CD8-positive, alpha-beta memory T cell (primary cell): ENCODE results near the gene MRPL1. TPM values are rescaled to one million over a fixed set of nuclear protein-coding genes. Genes with fewer than 3 reads are reported as not detected.
A peak's percentile ranks its signal among the peaks of the same experiment; 100 is the strongest.

Source experiments
- CTCF ChIA-PET: fragments of 350-600 bp; sonication (Branson Sonifier 250); formaldehyde crosslinking; loops from one replicate; lab custom pipeline; 2021; ENCODE audit warnings: antibody characterized with exemption; lab: Charles Lee
- POLR2A ChIA-PET: fragments of 350-600 bp; sonication (Branson Sonifier 250); formaldehyde crosslinking; loops from one replicate; lab custom pipeline; 2021; ENCODE audit warnings: antibody characterized with exemption; lab: Charles Lee
- DNase-seq, 5 donors: peaks; one replicate each; pipeline versions ENCODE4 v3.0.0 to v3.0.0-alpha.2; 2020 to 2022; ENCODE audit warnings: mixed read lengths in 1 of 5
- H3K27ac ChIP-seq: one replicate; pipeline ENCODE4 v1.7.0; 2013; ENCODE audit warnings: low read depth, mild to moderate bottlenecking, low read length, moderate library complexity
- H3K27me3 ChIP-seq: 2 replicates; pipeline ENCODE4 v1.7.0; 2013; ENCODE audit warnings: low read length, mild to moderate bottlenecking; ENCODE audit not compliant: insufficient read depth, poor library complexity, severe bottlenecking
- H3K36me3 ChIP-seq: 2 replicates; pipeline ENCODE4 v1.7.0; 2013; ENCODE audit warnings: mild to moderate bottlenecking, low read length, moderate library complexity; ENCODE audit not compliant: insufficient read depth
- H3K4me1 ChIP-seq: 2 replicates; pipeline ENCODE4 v1.7.0; 2013; ENCODE audit warnings: mild to moderate bottlenecking, low read length, moderate library complexity; ENCODE audit not compliant: insufficient read depth
- H3K4me3 ChIP-seq: 2 replicates; pipeline ENCODE4 v1.7.0; 2013; ENCODE audit warnings: mild to moderate bottlenecking, low read length
- H3K9me3 ChIP-seq: 2 replicates; pipeline ENCODE4 v1.7.0; 2013; ENCODE audit warnings: mild to moderate bottlenecking, low read length
- H3K27ac Mint-ChIP-seq, 8 donors: one replicate each; pipeline ENCODE4 v1.8.0; 2020 to 2021; ENCODE audit warnings: mixed read lengths in 8 of 8, mild to moderate bottlenecking in 6 of 8, inconsistent platforms in 3 of 8, moderate library complexity in 3 of 8
- H3K27me3 Mint-ChIP-seq, 2 donors: one replicate each; pipeline ENCODE4 v1.8.0; 2020 to 2021; ENCODE audit warnings: mixed read lengths in 2 of 2, mild to moderate bottlenecking in 1 of 2, moderate library complexity in 1 of 2
- H3K36me3 Mint-ChIP-seq, 3 donors: one replicate each; pipeline ENCODE4 v1.8.0; 2020 to 2021; ENCODE audit warnings: mixed read lengths in 3 of 3, inconsistent platforms in 1 of 3, mild to moderate bottlenecking in 1 of 3
- H3K4me1 Mint-ChIP-seq, 3 donors: one replicate each; pipeline ENCODE4 v1.8.0; 2020 to 2021; ENCODE audit warnings: mixed read lengths in 3 of 3, inconsistent platforms in 1 of 3, mild to moderate bottlenecking in 1 of 3
- H3K4me3 Mint-ChIP-seq, 7 donors: one replicate each; pipeline ENCODE4 v1.8.0; 2020 to 2021; ENCODE audit warnings: mixed read lengths in 7 of 7, mild to moderate bottlenecking in 6 of 7, moderate library complexity in 4 of 7, inconsistent platforms in 2 of 7
- H3K9me3 Mint-ChIP-seq, 5 donors: one replicate each; pipeline ENCODE4 v1.8.0; 2020 to 2022; ENCODE audit warnings: mixed read lengths in 5 of 5, mild to moderate bottlenecking in 3 of 5, moderate library complexity in 2 of 5, inconsistent platforms in 1 of 5
- polyA plus RNA-seq: library from polyadenylated mRNA; unstranded; fragments of 300-500 nt; fragmentation: Illumina TruSeq; gene quantifications from one replicate; pipeline ENCODE4 v1.2.3, GENCODE V29; 2021
- total RNA-seq, 2 experiments: library from RNA; stranded (reverse); gene quantifications; one replicate each; pipeline ENCODE4 v1.2.3, GENCODE V29; 2021

MRPL1 gene
- total and polyA plus RNA-seq, 3 experiments from 2014 or later = 26.5 to 93.8 (median 88.4) TPM

GRCh38 chr4:77903186-77903585 is 40.6 kb downstream of the MRPL1 start:
- Histone ChIP-seq H3K27ac (no peak overlapping the region), H3K9me3 (no peaks in the 10 kb centered on the region), H3K4me3 (no peak overlapping the region), H3K27me3 (no peaks in the 10 kb centered on the region), H3K36me3 (no peaks in the 10 kb centered on the region), H3K4me1 (peaks cover 9% of the 10 kb centered on the region)
- Mint-ChIP-seq H3K27ac (no peak overlapping the region), H3K36me3 (peaks cover 5 to 49% (median 11%) of the 10 kb centered on the region in 3 donors), H3K4me3 (no peak overlapping the region), H3K9me3 (no peaks in the 10 kb centered on the region), H3K4me1 (peaks cover 10 to 24% (median 11%) of the 10 kb centered on the region in 3 donors), H3K27me3 (no peaks in the 10 kb centered on the region)
- ChIA-PET CTCF (no interaction called here), POLR2A (no interaction called here)
- DNase-seq = no peak

- H3K27ac Mint-ChIP-seq = peak overlapping the region in 2 of 8 donors; percentile 10 to 30
- POLR2A ChIA-PET = no interaction called here
- no peaks in the 10 kb centered on the region for H3K27me3 Mint-ChIP-seq
- Histone ChIP-seq H3K27ac (no peak overlapping the region), H3K36me3 (no peaks in the 10 kb centered on the region), H3K4me1 (no peaks in the 10 kb centered on the region), H3K27me3 (no peaks in the 10 kb centered on the region), H3K9me3 (no peaks in the 10 kb centered on the region), H3K4me3 (no peak overlapping the region)
- CTCF ChIA-PET = no interaction called here
- no peak overlapping the region for H3K4me3 Mint-ChIP-seq
- no peaks in the 10 kb centered on the region for H3K9me3 Mint-ChIP-seq
- H3K36me3 Mint-ChIP-seq = peaks cover 15 to 51% (median 17%) of the 10 kb centered on the region in 3 donors
- peaks cover 0 to 6% (median 0%) of the 10 kb centered on the region in 3 donors for H3K4me1 Mint-ChIP-seq
- DNase-seq = no peak
Observed at GRCh38 chr4:77905651-77906263, 43.1 kb downstream of the MRPL1 start.

GRCh38 chr4:77910676-77911075 is 48.0 kb downstream of the MRPL1 start:
- no peaks in the 10 kb centered on the region for H3K27me3 Mint-ChIP-seq
- H3K36me3 Mint-ChIP-seq = peaks cover 32 to 75% (median 55%) of the 10 kb centered on the region in 3 donors
- Histone ChIP-seq H3K27me3 (no peaks in the 10 kb centered on the region), H3K9me3 (no peaks in the 10 kb centered on the region), H3K27ac (no peak overlapping the region), H3K4me1 (no peaks in the 10 kb centered on the region), H3K4me3 (no peak overlapping the region), H3K36me3 (no peaks in the 10 kb centered on the region)
- no peak overlapping the region for H3K4me3 Mint-ChIP-seq
- no peaks in the 10 kb centered on the region for H3K9me3 Mint-ChIP-seq
- H3K4me1 Mint-ChIP-seq = peaks cover 0 to 12% (median 7%) of the 10 kb centered on the region in 3 donors
- CTCF ChIA-PET = no interaction called here
- DNase-seq = no peak
- POLR2A ChIA-PET = no interaction called here
- no peak overlapping the region for H3K27ac Mint-ChIP-seq

- no peak overlapping the region for H3K4me3 Mint-ChIP-seq
- DNase-seq = no peak
- no peaks in the 10 kb centered on the region for H3K9me3 Mint-ChIP-seq
- ChIA-PET CTCF (no interaction called here), POLR2A (no interaction called here)
- peaks cover 32 to 71% (median 56%) of the 10 kb centered on the region in 3 donors for H3K36me3 Mint-ChIP-seq
- Histone ChIP-seq H3K27ac (no peak overlapping the region), H3K27me3 (no peaks in the 10 kb centered on the region), H3K4me3 (no peak overlapping the region), H3K36me3 (no peaks in the 10 kb centered on the region), H3K4me1 (no peaks in the 10 kb centered on the region), H3K9me3 (no peaks in the 10 kb centered on the region)
- peaks cover 0 to 10% (median 7%) of the 10 kb centered on the region in 3 donors for H3K4me1 Mint-ChIP-seq
- H3K27me3 Mint-ChIP-seq = no peaks in the 10 kb centered on the region
- H3K27ac Mint-ChIP-seq = no peak overlapping the region
Observed at GRCh38 chr4:77911091-77911490, 48.5 kb downstream of the MRPL1 start.

- Histone ChIP-seq H3K9me3 (no peaks in the 10 kb centered on the region), H3K4me3 (no peak overlapping the region), H3K27me3 (no peaks in the 10 kb centered on the region), H3K36me3 (no peaks in the 10 kb centered on the region), H3K27ac (no peak overlapping the region), H3K4me1 (no peaks in the 10 kb centered on the region)
- Mint-ChIP-seq H3K27ac (no peak overlapping the region), H3K4me1 (peaks cover under 1 to 9% (median 6%) of the 10 kb centered on the region in 3 donors), H3K4me3 (no peak overlapping the region), H3K9me3 (no peaks in the 10 kb centered on the region), H3K36me3 (peaks cover 28 to 65% (median 52%) of the 10 kb centered on the region in 3 donors), H3K27me3 (no peaks in the 10 kb centered on the region)
- POLR2A ChIA-PET = no interaction called here
- no peak for DNase-seq
- CTCF ChIA-PET = no interaction called here
Observed at GRCh38 chr4:77911842-77912450, 49.3 kb downstream of the MRPL1 start.

GRCh38 chr4:77913348-77913747 is 50.7 kb downstream of the MRPL1 start:
- no peak overlapping the region for H3K27ac ChIP-seq
- no peaks in the 10 kb centered on the region for H3K9me3 Mint-ChIP-seq
- DNase-seq = no peak
- no peaks in the 10 kb centered on the region for H3K27me3 ChIP-seq
- CTCF ChIA-PET = no interaction called here
- no peak overlapping the region for H3K4me3 ChIP-seq
- H3K4me1 ChIP-seq = no peaks in the 10 kb centered on the region
- H3K36me3 Mint-ChIP-seq = peaks cover 28 to 60% (median 52%) of the 10 kb centered on the region in 3 donors
- H3K27me3 Mint-ChIP-seq = no peaks in the 10 kb centered on the region
- no peaks in the 10 kb centered on the region for H3K9me3 ChIP-seq
- H3K27ac Mint-ChIP-seq = no peak overlapping the region
- POLR2A ChIA-PET = no interaction called here
- no peaks in the 10 kb centered on the region for H3K36me3 ChIP-seq
- H3K4me3 Mint-ChIP-seq = no peak overlapping the region
- peaks cover 2 to 13% (median 12%) of the 10 kb centered on the region in 3 donors for H3K4me1 Mint-ChIP-seq

- no peak overlapping the region for H3K27ac ChIP-seq
- Mint-ChIP-seq H3K27me3 (no peaks in the 10 kb centered on the region), H3K4me3 (no peak overlapping the region), H3K4me1 (peaks cover 2 to 19% (median 19%) of the 10 kb centered on the region in 3 donors), H3K27ac (peak overlapping the region in 1 of 8 donors; percentile 5), H3K9me3 (no peaks in the 10 kb centered on the region), H3K36me3 (peaks cover 22 to 41% (median 35%) of the 10 kb centered on the region in 3 donors)
- H3K27me3 ChIP-seq = no peaks in the 10 kb centered on the region
- H3K36me3 ChIP-seq = peaks cover under 1% of the 10 kb centered on the region
- ChIA-PET POLR2A (no interaction called here), CTCF (no interaction called here)
- H3K4me3 ChIP-seq = no peak overlapping the region
- H3K4me1 ChIP-seq = no peaks in the 10 kb centered on the region
- H3K9me3 ChIP-seq = no peaks in the 10 kb centered on the region
- DNase-seq = no peak
Observed at GRCh38 chr4:77917075-77917474, 54.4 kb downstream of the MRPL1 start.

- DNase-seq = no peak
- no peak overlapping the region for H3K27ac Mint-ChIP-seq
- ChIA-PET CTCF (no interaction called here), POLR2A (interaction anchor here (0.5 kb wide), 1 partner anchor 162 kb away, joined by 4 read pairs; no protein-coding TSS in a partner anchor)
- H3K27me3 Mint-ChIP-seq = no peaks in the 10 kb centered on the region
- Histone ChIP-seq H3K27me3 (no peaks in the 10 kb centered on the region), H3K4me1 (no peaks in the 10 kb centered on the region), H3K27ac (no peak overlapping the region), H3K4me3 (no peak overlapping the region), H3K36me3 (peaks cover 4% of the 10 kb centered on the region), H3K9me3 (no peaks in the 10 kb centered on the region)
- peaks cover 23 to 42% (median 35%) of the 10 kb centered on the region in 3 donors for H3K36me3 Mint-ChIP-seq
- H3K9me3 Mint-ChIP-seq = no peaks in the 10 kb centered on the region
- H3K4me1 Mint-ChIP-seq = peaks cover 2 to 19% (median 19%) of the 10 kb centered on the region in 3 donors
- H3K4me3 Mint-ChIP-seq = no peak overlapping the region
Observed at GRCh38 chr4:77917601-77918000, 55.0 kb downstream of the MRPL1 start.
